GM18511 (cell line): Measurements from ENCODE around the gene TACC2.
"Not testable (repeated sequence)": the region's sequence is repeated elsewhere in the genome, so short reads cannot be mapped to it uniquely, and the experiment has no call there.

Experiments
- ATAC-seq: cut with Tn5 transposase; IDR thresholded peaks from one replicate; pipeline ENCODE4 v1.9.1; 2021; ENCODE audit warnings: mild to moderate bottlenecking, moderate library complexity; ENCODE audit not compliant: unreplicated experiment

TACC2 gene

GRCh38 chr10:122185643-122186042, 196.7 kb downstream of the TACC2 start:
- no peak for ATAC-seq

GRCh38 chr10:122186816-122187810, 198.2 kb downstream of the TACC2 start:
- ATAC-seq = no peak

DNA sequence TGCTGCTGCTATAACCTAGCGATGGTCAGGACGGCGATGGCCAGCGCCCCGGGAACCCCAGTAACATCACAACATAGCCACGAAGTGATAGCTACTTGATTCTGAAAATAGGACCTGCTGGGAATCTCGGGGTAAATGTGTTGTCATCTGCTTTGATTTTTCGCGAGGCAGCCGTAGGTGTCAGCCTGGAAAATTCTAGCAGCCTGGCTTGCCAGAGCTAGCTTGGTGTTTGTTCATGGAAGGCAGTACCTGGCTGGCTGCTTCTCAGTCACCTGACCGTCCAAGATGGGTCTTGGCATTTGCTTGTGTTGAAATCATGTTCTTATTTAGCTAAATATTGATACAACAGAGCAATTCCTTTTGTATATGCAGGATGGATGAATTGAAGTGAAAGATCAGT, 199.7 kb downstream of the TACC2 start:
- ATAC-seq = no peak

DNA sequence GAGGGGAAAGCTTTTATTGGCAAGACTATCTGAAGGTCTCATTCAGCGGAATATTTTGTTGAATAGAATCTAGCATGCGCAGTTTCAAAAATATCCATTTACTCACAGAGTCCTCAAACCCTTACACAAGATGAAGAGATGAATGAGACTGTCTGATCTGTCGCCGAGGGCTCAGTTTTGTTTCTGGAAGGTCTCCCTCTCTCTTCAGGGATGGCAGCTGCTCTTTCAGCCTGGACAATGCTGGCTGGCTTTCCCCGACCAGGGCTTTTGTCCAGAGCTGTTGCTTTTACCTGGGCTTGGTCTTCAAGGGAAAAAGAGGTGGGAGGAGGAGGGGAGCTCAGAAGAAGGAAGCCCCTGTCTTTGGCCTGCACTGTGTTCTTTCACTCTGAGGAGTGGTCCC, 200.2 kb downstream of the TACC2 start:
- no peak for ATAC-seq

DNA sequence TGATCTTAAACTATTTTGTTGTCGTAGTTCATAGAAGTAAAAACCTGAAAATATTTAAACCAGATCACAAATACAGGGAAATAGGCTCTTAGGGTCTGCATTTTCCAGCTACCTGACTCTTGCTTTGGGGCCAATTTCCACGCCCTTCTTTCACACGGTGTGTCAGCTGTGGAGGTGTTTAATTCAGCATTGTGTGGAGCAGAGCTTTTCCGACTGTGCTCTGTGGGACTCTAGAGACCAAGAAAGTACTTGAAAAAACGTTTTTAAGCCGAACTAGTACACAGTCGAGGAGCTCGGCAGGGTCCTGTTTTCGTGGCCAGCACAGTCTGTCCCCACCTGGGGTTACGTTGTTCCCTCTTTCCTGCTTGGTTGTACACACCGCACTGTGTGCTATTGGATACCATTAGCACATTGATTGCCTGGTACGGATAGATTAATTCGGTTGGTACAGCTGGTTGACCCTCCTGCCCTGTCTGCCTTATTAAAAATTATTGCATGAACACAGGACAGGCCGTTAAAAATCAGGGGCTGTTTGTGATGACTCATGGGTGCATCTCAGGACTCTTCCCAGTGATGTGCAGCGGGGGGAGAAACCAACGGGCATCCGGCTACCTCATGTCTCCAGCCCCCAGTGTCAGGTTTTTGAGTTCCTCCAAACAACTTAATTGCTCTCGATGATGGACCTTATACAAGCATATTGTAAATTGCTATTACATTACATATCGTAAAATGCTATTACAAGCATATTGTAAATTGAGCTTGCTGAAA, 201.4 kb downstream of the TACC2 start:
- ATAC-seq = no peak

DNA sequence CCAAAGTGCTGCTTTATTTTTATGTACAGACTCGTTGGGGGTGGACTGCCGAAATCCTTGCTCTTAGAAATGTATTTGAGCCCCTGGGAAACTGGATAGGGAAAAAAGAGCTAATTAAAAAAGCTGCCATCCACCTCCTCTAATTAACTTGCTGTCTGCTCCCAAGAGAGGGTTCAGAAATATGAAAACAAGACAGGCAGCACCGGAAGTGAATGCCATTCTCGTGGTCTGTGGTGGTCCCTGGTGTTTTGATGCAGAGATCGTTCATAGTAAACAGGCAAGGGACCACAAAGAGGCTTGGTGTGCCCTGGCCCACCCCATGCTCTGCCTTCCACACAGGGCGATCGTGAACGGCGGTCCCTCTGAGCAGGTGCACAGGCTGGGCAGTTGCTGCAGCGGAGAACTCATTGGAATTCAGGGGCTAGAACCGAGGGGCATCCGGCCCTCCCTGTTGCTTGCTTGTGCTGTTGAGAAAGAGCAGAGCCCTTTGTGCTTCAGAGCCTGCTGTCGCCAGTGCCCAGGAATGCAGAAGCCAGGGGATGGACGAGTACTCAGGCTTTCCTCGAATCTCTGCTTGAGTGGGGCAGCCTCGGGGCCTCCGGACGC, 203.1 kb downstream of the TACC2 start:
- ATAC-seq = no peak

- ATAC-seq = no peak
Observed at GRCh38 chr10:122194251-122194650, 205.3 kb downstream of the TACC2 start.

DNA sequence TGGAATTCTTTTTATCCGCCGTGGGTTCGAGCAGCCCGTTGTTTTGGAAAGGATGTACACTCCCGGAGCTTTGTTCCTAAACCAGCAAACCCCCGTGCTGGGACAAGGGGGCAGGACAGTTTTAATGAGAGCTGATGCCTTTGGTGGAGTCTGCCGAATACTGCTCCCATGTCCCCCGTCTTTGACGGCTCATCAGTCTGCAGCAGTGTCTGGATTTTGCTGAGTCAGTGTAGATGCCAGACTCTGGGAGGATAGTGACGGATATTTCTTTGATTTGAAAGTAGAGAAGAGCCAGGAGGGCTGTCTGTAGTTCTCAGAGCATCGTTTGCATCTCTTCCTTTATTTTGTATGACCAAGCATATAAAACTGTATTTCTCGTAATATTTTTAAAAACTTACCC, 207.3 kb downstream of the TACC2 start:
- ATAC-seq = no peak

DNA sequence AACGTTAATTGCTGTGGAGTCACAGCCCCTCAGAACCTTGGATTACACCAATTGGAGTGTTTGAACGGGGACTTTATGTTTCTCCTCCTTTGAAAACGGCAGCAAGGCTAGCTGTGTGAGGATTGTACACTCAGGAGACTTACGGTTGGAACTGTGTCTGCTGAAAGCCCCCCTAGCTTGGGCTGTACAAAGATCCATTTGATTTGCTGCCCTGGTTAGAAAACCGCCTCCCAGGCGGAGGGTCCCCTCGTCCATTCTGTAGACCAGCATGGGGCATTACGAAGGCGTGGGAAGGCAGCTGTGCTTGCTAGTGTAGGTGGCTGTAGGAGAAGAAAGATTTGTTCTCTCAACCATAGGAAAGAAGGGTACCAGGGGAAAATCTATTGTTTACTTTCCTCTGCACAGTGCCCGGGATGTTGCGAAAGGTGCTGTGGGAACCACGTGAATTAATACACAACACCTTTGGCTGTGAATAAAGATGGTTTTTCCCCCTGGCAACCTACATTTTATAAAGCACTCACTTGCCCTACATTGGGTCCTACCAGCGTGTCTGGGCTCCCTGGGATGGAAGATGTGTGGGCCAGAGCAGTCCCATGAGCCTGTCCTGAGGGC, 208.8 kb downstream of the TACC2 start:
- no peak for ATAC-seq

DNA sequence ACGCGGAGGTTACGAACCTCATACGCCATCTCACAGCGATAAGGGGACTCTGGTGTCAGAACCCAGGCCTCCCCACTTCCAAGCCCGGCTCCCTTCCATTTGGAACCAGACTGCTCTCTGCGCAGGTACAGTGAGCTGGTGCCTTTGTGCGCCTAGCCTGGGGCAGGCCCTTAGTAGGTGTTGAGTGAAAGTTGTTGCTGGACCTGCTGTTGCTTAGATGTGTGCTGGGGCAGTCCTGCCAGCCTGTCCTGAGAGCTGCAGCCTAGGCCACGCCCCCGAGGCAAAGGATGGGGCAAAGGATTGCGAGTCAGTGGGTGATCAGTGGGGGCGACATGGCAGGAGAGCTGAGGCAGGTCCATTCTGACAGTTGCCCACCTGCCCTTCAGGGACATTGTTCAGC, 209.7 kb downstream of the TACC2 start:
- ATAC-seq = no peak

DNA sequence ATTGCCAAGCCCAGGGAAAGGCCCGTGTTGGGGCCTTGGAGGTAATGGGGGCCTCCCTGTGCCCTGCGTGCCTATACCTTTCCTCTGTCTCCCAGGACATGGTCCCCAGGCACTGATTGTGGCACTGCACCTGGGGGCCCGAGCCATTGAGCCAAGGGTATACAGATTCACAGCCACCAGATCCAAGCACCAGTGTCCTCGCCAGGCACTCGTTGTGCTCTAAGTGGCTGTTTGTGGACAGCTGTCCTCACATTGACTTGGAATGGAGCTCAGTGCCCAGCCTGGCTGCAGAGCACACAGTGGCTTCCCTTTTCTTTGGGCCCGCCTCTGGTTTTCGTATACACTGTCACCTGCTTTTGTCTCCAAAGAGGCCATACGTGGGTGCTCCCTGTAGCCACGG, 210.1 kb downstream of the TACC2 start:
- no peak for ATAC-seq

DNA sequence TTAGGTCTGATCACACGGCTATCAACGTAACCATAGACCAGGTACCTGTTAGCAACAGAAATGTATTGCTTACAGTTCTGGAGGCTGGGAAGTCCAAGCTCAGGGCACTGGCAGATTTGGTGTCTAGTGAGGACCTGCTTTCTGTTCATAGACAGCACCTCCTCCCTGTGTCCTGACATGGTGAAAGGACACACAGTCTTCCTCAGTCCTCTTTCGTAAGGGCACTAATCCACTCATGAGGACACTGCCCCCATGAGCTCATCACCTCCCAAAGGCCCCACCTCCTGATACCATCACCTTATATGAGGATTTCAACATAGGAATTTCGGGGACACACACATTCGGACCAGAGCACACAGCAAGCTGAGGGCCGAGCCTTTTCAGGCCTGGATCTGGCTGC, 210.7 kb downstream of the TACC2 start:
- no peak for ATAC-seq

GRCh38 chr10:122201401-122201800, 212.4 kb downstream of the TACC2 start:
- no peak for ATAC-seq

DNA sequence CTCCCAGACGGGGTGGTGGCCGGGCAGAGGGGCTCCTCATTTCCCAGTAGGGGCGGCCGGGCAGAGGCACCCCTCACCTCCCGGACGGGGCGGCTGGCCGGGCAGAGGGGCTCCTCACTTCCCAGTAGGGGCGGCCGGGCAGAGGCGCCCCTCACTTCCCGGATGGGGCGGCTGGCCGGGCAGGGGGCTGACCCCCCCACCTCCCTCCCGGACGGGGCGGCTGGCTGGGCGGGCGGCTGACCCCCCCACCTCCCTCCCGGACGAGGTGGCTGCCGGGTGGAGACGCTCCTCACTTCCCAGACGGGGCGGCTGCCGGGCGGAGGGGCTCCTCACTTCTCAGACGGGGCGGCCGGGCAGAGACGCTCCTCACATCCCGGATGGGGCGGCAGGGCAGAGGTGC, 214.2 kb downstream of the TACC2 start:
- not testable (repeated sequence) for ATAC-seq

DNA sequence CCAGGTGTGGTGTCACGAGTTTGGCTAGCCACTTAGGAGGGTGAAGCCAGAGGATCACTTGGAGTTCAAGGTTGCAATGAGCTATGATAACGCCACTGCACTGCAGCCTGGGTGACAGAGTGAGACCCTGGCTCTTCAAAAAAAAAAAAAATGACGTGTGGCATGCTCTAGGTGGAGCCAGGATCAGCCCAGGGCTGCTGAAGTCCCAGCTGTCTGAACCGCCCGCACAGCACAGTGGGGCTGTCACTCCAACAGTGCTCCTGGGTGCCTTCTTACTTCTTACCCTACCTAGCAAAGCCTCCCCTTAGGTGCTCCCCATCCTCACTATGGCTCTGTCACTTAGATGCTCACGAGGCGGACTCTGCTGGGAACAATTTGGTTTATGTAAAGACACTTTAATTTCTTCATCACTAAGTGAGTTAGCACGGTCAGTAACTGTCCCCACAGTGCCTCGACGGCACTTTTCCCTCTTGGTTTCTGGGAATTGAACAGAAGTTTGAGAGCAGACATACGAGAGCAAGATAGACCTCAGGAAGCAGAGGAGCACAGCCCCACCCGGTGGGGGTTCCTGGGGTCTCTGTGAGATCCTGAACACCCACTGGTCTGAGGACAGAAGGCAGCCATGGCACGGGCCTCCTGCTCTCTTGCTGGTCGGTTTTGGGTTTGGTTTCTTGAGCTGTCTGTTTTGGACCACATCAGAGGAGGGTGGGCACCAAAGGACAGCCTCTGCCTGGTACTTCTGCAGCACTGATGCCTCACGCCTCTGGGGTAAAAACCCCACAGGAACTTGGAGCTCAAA, 215.9 kb downstream of the TACC2 start:
- ATAC-seq = no peak

DNA sequence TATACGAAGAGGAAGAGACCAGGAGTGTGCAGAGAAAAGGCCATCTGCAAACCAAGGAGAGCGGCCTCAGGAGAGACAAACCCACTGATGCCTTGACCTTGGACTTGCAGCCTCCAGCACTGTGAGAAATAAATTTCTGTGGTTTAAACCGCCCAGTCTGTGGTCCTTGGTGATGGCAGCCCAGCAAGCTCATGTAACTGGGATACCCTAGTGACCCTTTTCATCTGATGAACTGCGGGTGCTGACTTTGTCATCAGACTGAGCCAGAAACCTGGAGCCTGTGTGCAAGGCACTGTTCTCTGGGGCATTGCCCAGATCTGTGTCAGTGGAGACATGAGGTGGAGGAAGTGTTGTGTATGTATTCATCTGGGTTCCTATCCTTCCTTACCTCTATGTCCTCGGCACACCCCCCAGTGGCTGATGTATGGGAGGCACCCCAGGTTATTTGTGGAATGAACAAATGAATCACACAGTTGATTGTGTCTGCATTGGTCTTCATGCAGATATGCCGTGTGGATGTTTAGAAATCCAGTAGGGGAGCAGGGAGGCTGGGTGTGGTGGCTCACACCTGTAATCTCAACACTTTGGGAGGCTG, 217.6 kb downstream of the TACC2 start:
- no peak for ATAC-seq

- no peak for ATAC-seq
Observed at GRCh38 chr10:122207163-122207562, 218.2 kb downstream of the TACC2 start.

DNA sequence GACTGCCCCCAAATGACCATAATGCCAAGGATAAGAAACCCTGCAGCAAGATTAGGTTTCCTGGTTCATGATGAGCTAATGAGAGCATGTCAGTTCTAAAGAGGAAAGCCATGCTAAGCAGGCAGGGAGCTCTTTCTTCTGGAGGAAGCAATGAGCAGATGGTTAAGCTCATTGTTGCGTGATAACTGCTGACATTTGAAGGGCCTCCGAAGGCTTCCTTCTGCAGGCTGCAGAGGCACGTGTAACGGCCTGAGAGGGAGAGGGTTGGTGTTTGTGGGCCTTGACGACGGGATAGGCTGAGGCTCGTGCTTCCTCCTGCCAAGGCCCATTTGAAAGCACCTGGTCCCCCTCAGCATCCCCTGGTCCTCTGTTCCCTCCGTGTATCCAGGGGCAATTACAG, 218.6 kb downstream of the TACC2 start:
- ATAC-seq = no peak

DNA sequence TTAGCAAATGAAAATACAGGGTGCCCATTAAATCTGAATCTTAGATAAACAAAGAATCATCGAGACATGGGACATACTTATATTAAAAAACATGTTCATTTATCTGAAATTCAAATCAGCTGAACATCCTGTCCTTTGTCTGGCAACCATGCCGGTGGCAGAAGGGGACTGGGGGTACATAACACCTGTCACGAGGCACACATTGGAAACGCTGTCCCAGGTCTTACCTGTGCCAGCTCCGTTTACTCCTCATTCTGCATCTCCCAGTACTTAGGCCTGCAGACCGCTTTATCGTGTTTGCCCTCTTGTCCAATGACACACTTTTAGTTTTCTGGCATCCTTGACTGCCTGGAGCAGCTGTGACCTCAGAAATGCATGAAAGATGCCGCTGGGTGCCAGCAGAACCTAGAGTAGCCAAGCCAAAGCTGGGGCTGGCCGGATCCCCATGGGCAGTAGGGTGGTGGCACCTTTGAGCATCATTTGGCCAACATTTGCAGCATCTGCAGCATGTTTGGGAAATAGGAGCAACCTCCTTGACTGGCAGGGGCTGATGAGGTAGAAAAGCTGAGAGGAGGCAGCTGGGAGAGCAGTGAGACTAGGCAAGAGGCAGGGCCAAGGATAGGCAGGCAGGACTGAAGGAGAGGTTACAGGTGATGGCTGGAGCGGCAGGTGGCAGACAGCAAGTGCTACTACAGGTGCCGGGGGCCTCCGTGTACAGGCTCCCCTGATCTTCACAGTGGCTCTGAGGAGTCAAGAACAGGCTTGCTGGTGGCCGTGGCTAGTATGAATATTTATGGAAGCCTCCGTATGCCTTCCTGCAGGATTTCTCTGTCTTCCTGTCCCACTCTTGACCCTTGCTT, 219.8 kb downstream of the TACC2 start:
- ATAC-seq = no peak
